GM21717 (cell line): ENCODE measurements around the gene SYT9.

Source experiments
- ATAC-seq: cut with Tn5 transposase; IDR thresholded peaks from one replicate; pipeline ENCODE4 v1.9.1; 2021; ENCODE audit warnings: mild to moderate bottlenecking, moderate library complexity; ENCODE audit not compliant: unreplicated experiment

SYT9 gene

GRCh38 chr11:7454854-7455253 is 203.2 kb downstream of the SYT9 start:
- ATAC-seq = no peak

- no peak for ATAC-seq
Observed at GRCh38 chr11:7457211-7457610, 205.5 kb downstream of the SYT9 start.

GRCh38 chr11:7462706-7463105 is 211.0 kb downstream of the SYT9 start:
- ATAC-seq = no peak

GRCh38 chr11:7467652-7468051 is 215.9 kb downstream of the SYT9 start:
- ATAC-seq = no peak

- ATAC-seq = no peak
Observed at GRCh38 chr11:7469351-7469865, 217.7 kb downstream of the SYT9 start.

GRCh38 chr11:7471071-7471470 is 219.4 kb downstream of the SYT9 start:
- ATAC-seq = no peak

GRCh38 chr11:7473717-7474116 is 222.0 kb downstream of the SYT9 start:
- ATAC-seq = peak; percentile 74

GRCh38 chr11:7480113-7480512 is 228.4 kb downstream of the SYT9 start:
- no peak for ATAC-seq

- ATAC-seq = no peak
Observed at GRCh38 chr11:7484131-7484530, 232.4 kb downstream of the SYT9 start.

GRCh38 chr11:7484645-7485044 is 232.9 kb downstream of the SYT9 start:
- ATAC-seq = no peak

GRCh38 chr11:7485186-7486097 is 233.7 kb downstream of the SYT9 start, which contains the start of gene OLFML1:
Gene OLFML1 (plus strand): TSS chr11:7485506. CDS start chr11:7485876, 370 bp downstream.
- ATAC-seq = no peak

GRCh38 chr11:7486098-7486780 is 234.5 kb downstream of the SYT9 start:
- no peak for ATAC-seq

- ATAC-seq = no peak
Observed at GRCh38 chr11:7486781-7487140, 235.1 kb downstream of the SYT9 start.

- no peak for ATAC-seq
Observed at GRCh38 chr11:7487360-7487759, 235.7 kb downstream of the SYT9 start.

- no peak for ATAC-seq
Observed at GRCh38 chr11:7488681-7489080, 237.0 kb downstream of the SYT9 start.

GRCh38 chr11:7489376-7489775 is 237.7 kb downstream of the SYT9 start:
- no peak for ATAC-seq

GRCh38 chr11:7490054-7490453 is 238.3 kb downstream of the SYT9 start:
- no peak for ATAC-seq

GRCh38 chr11:7490535-7490934 is 238.8 kb downstream of the SYT9 start:
- ATAC-seq = no peak

GRCh38 chr11:7492253-7492652 is 240.5 kb downstream of the SYT9 start:
- ATAC-seq = no peak

- ATAC-seq = no peak
Observed at GRCh38 chr11:7493670-7494069, 242.0 kb downstream of the SYT9 start.

- ATAC-seq = no peak
Observed at GRCh38 chr11:7494086-7494745, 242.5 kb downstream of the SYT9 start.
